HG02763 (cell line): Measurements from ENCODE around the gene MEIOC.
"Not testable (repeated sequence)": the region's sequence is repeated elsewhere in the genome, so short reads cannot be mapped to it uniquely, and the experiment has no call there.

Experiments
- ATAC-seq: cut with Tn5 transposase; IDR thresholded peaks from one replicate; pipeline ENCODE4 v1.9.1; 2021; ENCODE audit warnings: mild to moderate bottlenecking, moderate library complexity; ENCODE audit not compliant: unreplicated experiment

MEIOC gene

DNA sequence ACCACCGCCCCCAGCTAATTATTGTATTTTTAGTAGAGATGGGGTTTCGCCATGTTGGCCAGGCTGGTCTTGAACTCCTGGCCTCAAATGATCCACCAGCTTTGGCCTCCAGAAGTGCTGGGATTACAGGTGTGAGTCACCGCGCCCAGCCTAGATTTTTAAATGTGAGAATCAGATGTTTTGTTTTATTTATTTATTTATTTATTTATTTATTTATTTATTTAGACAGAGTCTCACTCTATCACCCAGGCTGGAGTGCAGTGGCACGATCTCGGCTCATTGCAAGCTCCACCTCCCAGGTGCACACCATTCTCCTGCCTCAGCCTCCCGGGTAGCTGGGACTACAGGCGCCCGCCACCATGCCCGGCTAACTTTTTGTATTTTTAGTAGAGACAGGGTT is 44.0 kb downstream of the MEIOC start:
- ATAC-seq: not testable (repeated sequence)

DNA sequence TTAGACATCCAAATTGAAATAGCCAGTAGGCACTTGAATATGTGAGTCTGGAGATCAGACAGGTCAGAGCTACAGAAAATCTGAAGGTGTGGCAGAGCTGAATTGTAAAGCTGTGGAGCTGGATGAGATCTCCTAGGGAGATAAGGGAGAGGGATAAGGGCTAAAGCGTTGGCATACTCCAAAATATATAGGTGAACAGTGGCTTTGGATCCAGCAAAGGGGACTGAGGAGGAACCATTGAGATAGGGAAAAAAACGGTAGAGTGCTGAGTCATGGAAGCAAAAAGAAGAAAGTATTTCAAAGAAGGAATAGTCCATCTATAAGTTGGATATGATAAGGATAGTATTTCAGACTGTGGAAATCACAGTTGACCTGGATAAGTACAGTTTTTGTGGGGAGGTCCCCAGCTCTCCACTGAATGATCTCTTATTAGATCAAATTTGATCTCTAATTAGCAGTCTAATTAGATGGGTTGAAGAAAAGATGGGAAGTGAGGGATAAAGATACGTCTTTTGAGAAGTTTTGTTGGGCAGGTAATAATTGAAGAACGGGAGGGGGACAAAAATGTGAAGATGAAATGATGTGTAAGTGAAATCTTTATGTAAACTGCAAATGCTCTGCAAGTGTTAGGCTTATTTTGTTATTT is 51.6 kb downstream of the MEIOC start:
- no peak for ATAC-seq

DNA sequence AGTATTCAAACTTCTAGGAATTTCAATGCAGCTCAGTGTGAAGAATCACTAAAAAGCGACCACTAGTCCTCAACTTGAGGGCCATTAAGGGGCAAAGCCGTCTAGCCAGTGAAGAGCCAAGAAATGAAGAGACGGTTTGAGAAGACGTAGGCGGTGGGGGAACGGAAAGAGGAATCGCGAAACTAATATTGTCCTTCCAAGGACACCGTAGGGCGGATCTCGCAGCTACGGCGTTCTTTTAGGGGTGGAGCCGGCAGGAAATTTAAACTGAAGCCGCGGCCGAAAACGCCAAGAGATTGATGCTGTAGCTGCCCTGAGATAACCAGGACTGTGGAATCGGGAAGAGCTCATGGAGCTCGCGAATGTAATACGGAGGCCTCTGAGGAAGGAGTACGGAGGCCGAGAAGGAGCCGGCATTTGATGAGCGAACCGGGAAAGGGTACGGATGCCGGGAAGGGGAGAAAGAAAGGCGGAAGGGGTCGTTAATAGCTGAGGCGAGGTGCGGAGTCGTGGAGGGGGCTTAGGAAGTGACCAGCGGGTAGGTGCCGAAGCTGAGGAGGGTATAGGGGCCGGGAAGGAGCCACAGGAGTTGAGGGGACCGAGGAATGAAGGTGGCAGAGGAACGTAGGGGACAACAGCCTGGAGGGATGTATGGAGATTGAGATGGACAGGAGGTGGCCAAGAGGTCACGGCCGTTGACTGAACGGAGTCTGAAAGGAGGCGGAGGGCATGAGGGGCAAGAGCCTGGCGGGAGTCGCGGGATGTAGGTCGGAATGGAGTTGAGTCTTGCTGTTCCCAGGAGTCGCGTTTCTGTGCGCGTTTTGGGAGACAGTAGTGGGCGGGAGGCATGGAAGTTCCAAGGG is 52.4 kb downstream of the MEIOC start, which contains the start of gene DBF4B:
Gene DBF4B (plus strand): TSS at position 265 of the 863 bp plus-strand sequence. CDS start 156 bp downstream, at position 421.
- peak; percentile 56 for ATAC-seq

DNA sequence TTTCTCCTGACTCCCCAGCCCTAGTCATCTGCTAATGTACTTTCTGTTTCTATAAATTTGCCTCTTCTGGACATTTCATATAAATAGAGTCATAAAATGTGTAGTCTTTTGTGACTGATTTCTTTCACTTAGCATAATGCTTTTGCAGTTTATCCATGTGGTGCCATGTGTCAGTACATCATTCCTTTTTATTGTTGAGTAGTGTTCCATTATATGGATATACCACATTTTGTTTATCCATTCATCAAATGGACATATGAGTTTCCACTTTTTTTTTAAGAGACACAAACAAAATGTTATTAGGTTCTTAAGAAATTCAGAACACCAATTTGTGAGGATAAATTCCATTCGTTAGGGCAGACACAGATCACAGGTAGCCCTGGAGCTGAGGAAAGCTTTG is 63.2 kb downstream of the MEIOC start:
- ATAC-seq: no peak

DNA sequence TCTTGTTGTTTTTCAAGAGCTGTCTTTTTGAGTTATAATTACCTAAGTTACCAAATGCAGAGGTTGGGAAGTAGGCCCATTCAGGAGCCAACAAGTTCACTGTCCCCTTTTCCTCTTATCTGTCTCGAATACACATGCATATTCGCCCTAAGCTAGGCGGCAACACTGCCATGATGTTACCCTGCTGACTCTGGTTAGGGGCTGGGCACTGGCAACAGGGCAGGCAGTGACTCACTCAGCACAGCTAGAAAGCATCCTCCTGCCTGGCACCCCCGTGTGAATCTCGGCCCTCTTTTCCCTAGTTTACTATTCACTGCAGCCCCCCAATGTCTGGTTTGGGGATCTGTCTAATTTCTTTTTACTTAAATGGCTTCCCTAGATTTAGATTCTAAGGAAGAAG is 66.0 kb downstream of the MEIOC start:
- no peak for ATAC-seq
